ENCODE data around the gene NAV1. TPM values are rescaled to one million over a fixed set of nuclear protein-coding genes. Genes with fewer than 3 reads are reported as not detected.

Gene NAV1
- total RNA-seq, 4 donors from 2014 or later: 18.1 to 25.5 (median 21.0) TPM

GRCh38 chr1:201565771-201566528 lies 27.0 kb downstream of the NAV1 start:
- Histone ChIP-seq H3K36me3 (no peaks in the 10 kb centered on the region), H3K4me1 (peaks cover 3 to 63% (median 21%) of the 10 kb centered on the region in 3 donors), H3K9me3 (no peaks in the 10 kb centered on the region), H3K27me3 (no peaks in the 10 kb centered on the region), H3K27ac (peak overlapping the region in 3 of 4 donors; percentile 18 to 42 (median 36)), H3K4me3 (no peak overlapping the region)
- 79 to 89% methylated on average over 10 of the region's 12 CpGs for WGBS, 2 donors
- intact Hi-C loops (cut with DNase I): no loop called here
- no peak for TF ChIP-seq CTCF (IDR thresholded peaks at IDR 0.05)
- TF ChIP-seq POLR2A (IDR thresholded peaks at IDR 0.05): no peak
- DNase-seq: no peak

- no peak for TF ChIP-seq POLR2A (IDR thresholded peaks at IDR 0.05)
- TF ChIP-seq CTCF (IDR thresholded peaks at IDR 0.05): no peak
- Histone ChIP-seq H3K4me1 (peaks cover 3 to 65% (median 22%) of the 10 kb centered on the region in 3 donors), H3K27me3 (no peaks in the 10 kb centered on the region), H3K9me3 (no peaks in the 10 kb centered on the region), H3K27ac (peak overlapping the region in 1 of 4 donors; percentile 42), H3K4me3 (no peak overlapping the region), H3K36me3 (no peaks in the 10 kb centered on the region)
- DNase-seq: no peak
- intact Hi-C loops (cut with DNase I): no loop called here
- WGBS, 2 donors: 47 to 78% methylated on average over 2 of the region's 2 CpGs
Measured at GRCh38 chr1:201566529-201566823, 27.5 kb downstream of the NAV1 start.

GRCh38 chr1:201566933-201567801 lies 28.2 kb downstream of the NAV1 start:
- H3K4me3 ChIP-seq: no peak overlapping the region
- H3K27ac ChIP-seq: no peak overlapping the region
- no peaks in the 10 kb centered on the region for H3K27me3 ChIP-seq
- WGBS, 2 donors: 87 to 91% methylated on average over 3 to 9 of the region's 10 CpGs
- TF ChIP-seq POLR2A (IDR thresholded peaks at IDR 0.05): no peak
- no peak for TF ChIP-seq CTCF (IDR thresholded peaks at IDR 0.05)
- no peak for DNase-seq
- H3K36me3 ChIP-seq: no peaks in the 10 kb centered on the region
- no peaks in the 10 kb centered on the region for H3K9me3 ChIP-seq
- intact Hi-C loops (cut with DNase I): no loop called here
- H3K4me1 ChIP-seq: peaks cover 3 to 59% (median 17%) of the 10 kb centered on the region in 3 donors

- Histone ChIP-seq H3K9me3 (no peaks in the 10 kb centered on the region), H3K4me3 (no peak overlapping the region), H3K27me3 (no peaks in the 10 kb centered on the region), H3K4me1 (peaks cover 3 to 54% (median 11%) of the 10 kb centered on the region in 3 donors), H3K36me3 (no peaks in the 10 kb centered on the region), H3K27ac (no peak overlapping the region)
- no peak for TF ChIP-seq CTCF (IDR thresholded peaks at IDR 0.05)
- no peak for TF ChIP-seq POLR2A (IDR thresholded peaks at IDR 0.05)
- 78 to 86% methylated on average over 5 to 6 of the region's 6 CpGs for WGBS, 2 donors
- no peak for DNase-seq
- intact Hi-C loops (cut with DNase I): no loop called here
Measured at GRCh38 chr1:201568265-201568664, 29.3 kb downstream of the NAV1 start.

- intact Hi-C loops (cut with DNase I): no loop called here
- no peak for DNase-seq
- Histone ChIP-seq H3K27ac (peak overlapping the region in 2 of 4 donors; percentile 9), H3K4me1 (peaks cover 3 to 52% (median 11%) of the 10 kb centered on the region in 3 donors), H3K27me3 (no peaks in the 10 kb centered on the region), H3K9me3 (no peaks in the 10 kb centered on the region), H3K4me3 (no peak overlapping the region), H3K36me3 (no peaks in the 10 kb centered on the region)
- TF ChIP-seq POLR2A (IDR thresholded peaks at IDR 0.05) (no peak), CTCF (IDR thresholded peaks at IDR 0.05) (no peak)
- 100% methylated on average over 1 to 2 of the region's 4 CpGs for WGBS, 2 donors
Measured at GRCh38 chr1:201568859-201569294, 29.9 kb downstream of the NAV1 start.

Data from esophagus squamous epithelium (tissue), 5 donors.